Liver (tissue), 3 donors: ENCODE data around the gene VEPH1.

ENCODE experiments used
- CTCF ChIP-seq: fragments of 150-350 bp; IDR thresholded peaks from 2 replicates; pipeline ENCODE4 v1.5.1; 2017; ENCODE audit warnings: improper control_type of control experiment, low read depth, low read length; ENCODE audit not compliant: missing input control
- EGR1 ChIP-seq, 2 donors: IDR thresholded peaks; 2 replicates each; pipeline ENCODE4 v1.6.1; 2016 to 2018; ENCODE audit warnings: antibody characterized with exemption in 2 of 2, low read depth in 2 of 2
- JUND ChIP-seq, 2 donors: IDR thresholded peaks; 2 replicates each; pipeline ENCODE4 v1.6.1; 2016; ENCODE audit warnings: antibody characterized with exemption in 2 of 2
- MAX ChIP-seq: IDR thresholded peaks from 2 replicates; pipeline ENCODE4 v1.6.1; 2016; ENCODE audit warnings: antibody characterized with exemption
- REST ChIP-seq: IDR thresholded peaks from 2 replicates; pipeline ENCODE4 v1.6.1; 2016; ENCODE audit warnings: antibody characterized with exemption, mild to moderate bottlenecking
- donor health status: healthy.
- donor health status: healthy.

GRCh38 chr3:157526036-157526435 is 22.8 kb upstream of the VEPH1 start:
- TF ChIP-seq CTCF = no peak
- no peak for TF ChIP-seq JUND (IDR thresholded peaks at IDR 0.05)
- no peak for TF ChIP-seq MAX
- no peak for TF ChIP-seq REST
- TF ChIP-seq EGR1 (IDR thresholded peaks at IDR 0.05; ENCODE audit: low read depth in 2 of 2) = no peak
